OCI-M2 (cell line): ENCODE measurements around the gene LRRC8D.
"Not testable (repeated sequence)": the region's sequence is repeated elsewhere in the genome, so short reads cannot be mapped to it uniquely, and the experiment has no call there.

Source experiments
- DNase-seq: peaks from one replicate; lab custom pipeline; 2025; ENCODE audit not compliant: unreplicated experiment; lab: John Stamatoyannopoulos, UW

The LRRC8D gene

GRCh38 chr1:89982846-89983245, 162.0 kb downstream of the LRRC8D start:
- DNase-seq = not testable (repeated sequence)

DNA sequence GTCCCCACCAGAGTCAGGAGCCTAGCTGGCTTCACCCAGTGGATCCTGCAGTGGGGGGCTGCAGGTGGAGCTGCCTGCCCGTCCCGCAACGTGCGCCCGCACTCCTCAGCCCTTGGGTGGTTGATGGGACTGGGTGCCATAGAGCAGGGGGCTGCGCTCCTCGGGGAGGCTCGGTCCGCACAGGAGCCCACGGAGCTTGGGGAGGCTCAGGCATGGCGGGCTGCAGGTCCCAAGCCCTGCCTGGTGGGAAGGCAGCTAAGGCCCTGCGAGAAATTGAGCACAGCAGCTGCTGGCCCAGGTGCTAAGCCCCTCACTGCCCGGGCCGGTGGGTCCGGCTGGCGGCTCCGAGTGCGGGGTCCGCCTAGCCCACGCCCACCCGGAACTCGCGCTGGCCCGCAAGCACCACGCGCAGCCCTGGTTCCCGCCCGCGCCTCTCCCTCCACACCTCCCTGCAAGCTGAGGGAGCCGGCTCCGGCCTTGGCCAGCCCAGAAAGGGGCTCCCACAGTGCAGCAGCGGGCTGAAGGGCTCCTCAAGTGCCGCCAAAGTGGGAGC, 163.8 kb downstream of the LRRC8D start:
- DNase-seq = not testable (repeated sequence)

DNA sequence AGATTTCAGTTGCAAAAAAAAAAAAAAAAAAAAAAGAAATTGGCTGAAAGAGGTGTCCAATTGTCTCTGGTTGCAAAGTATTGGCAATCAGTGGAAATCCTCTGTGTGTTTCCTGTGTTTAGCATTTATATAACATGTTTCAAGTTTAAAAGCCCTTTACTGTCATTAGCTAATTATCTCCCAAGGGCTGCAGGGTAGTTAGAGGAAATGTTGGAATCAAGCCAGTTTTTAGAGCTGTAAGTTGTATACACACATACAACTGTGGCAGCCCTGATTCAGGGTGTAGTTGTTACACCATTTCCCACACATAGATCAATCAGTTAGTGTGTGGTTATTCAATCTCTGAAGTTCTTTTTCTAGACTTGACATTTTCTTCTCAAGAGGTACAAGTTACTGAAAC, 165.2 kb downstream of the LRRC8D start:
- DNase-seq = no peak
